Activated CD4-positive, alpha-beta T cell treated with anti-CD3 and anti-CD28 coated beads, Interleukin-2, amount 50 U/mL, for 48 hours (primary cell): ENCODE data around the gene MGAT5B.
"Not testable (repeated sequence)": the region's sequence is repeated elsewhere in the genome, so short reads cannot be mapped to it uniquely, and the experiment has no call there.

Experiments
- DNase-seq, 2 experiments: peaks; one replicate each; pipeline ENCODE4 v3.0.0-alpha.2; 2020

Gene MGAT5B

GRCh38 chr17:76955191-76955590 lies 87.0 kb downstream of the MGAT5B start:
- no peak for DNase-seq

DNA sequence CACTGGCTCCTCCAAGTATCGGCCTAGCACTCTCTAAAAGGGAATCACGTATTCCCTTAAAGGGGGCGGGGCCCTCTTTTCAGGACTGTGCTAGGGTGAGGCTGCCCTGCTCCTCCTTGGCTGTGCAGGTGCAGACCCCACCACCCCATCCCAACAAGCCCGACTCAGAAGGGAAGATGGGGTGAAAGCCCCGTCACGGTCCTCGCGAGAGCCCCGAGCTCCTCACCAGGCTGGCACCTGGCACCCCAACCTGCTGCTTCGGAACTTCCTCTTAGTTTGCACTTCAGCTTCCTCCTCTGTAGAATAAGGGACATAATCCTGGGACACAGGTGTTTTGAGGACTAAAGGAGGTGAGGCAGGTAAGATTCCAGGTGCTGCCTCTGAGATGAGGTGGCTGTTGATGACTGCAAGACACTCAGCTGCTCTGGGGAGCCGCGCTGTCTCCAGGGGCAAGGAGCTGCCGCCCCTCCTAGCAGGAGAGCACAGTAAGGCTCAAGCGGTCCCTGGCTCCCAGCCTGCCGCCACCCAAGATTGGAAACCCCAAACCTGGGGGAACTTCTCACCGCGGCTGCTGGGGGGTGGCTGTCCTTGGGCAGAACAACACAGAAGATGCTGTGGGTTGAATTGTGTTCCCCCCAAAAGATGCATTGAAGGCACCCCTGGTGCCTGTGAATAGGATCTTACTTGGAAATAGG lies 88.8 kb downstream of the MGAT5B start:
- DNase-seq = no peak

GRCh38 chr17:76957678-76958464 lies 89.7 kb downstream of the MGAT5B start:
- DNase-seq = no peak

DNA sequence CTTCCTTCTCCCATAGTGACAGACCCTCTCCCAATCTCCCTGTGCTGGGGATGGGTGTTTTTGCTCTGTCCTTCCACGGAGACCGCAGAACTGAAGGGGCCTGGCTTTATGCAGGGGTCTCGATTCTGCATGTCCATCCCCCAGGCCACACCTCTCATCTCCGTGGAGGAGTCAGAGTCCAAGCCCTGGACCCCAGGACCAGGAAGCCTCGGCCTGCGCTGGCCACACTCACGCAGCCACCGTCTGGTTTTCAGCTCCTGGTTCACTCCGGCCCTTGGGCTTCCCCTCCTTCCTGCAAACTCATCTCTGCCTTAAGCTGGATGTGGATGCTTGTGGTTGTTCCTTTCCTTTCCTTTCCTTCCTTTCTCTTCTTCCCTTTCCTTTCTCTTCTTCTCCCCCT lies 90.8 kb downstream of the MGAT5B start:
- no peak for DNase-seq

- DNase-seq = no peak
Observed at GRCh38 chr17:76961869-76962268, 93.7 kb downstream of the MGAT5B start.

GRCh38 chr17:76962858-76963257 lies 94.7 kb downstream of the MGAT5B start:
- no peak for DNase-seq

DNA sequence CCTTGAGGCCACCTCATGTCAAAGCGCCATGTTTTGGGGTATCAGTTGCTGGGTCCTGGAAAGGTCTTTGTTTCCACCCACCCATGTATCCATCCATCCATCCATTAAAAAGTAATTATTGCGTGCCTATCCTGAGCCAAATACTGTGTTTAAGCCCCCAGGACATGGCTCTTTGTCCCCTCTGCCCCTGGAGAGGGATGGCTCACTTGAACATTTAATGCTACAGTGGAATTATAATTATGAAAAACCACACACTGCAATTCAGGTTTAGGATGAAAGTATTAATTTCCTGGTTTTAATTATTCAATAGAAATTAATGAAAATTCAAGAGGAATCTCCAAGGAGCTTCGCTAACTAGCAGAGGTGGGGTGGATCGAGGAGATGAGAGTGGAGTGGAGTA lies 97.8 kb downstream of the MGAT5B start:
- DNase-seq = no peak

- DNase-seq = no peak
Observed at GRCh38 chr17:76966486-76967181, 98.4 kb downstream of the MGAT5B start.

DNA sequence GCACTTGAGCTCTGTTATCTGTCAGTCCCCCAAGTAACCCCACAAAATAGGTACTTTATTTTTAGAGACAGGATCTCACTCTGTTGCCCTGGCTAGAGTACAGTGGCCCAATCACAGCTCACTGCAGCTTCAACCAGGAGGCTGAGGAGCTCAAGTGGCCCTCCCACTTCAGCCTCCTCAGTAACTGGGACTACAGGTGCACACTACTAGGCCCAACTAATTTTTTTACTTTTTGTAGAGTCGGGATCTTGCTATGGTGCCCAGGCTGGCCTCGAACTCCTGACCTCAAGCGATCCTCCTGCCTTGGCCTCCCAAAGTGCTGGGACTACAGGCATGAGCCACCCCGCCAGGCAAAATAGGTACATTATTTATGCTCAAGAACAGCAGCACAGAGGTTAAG lies 99.6 kb downstream of the MGAT5B start:
- DNase-seq = no peak

DNA sequence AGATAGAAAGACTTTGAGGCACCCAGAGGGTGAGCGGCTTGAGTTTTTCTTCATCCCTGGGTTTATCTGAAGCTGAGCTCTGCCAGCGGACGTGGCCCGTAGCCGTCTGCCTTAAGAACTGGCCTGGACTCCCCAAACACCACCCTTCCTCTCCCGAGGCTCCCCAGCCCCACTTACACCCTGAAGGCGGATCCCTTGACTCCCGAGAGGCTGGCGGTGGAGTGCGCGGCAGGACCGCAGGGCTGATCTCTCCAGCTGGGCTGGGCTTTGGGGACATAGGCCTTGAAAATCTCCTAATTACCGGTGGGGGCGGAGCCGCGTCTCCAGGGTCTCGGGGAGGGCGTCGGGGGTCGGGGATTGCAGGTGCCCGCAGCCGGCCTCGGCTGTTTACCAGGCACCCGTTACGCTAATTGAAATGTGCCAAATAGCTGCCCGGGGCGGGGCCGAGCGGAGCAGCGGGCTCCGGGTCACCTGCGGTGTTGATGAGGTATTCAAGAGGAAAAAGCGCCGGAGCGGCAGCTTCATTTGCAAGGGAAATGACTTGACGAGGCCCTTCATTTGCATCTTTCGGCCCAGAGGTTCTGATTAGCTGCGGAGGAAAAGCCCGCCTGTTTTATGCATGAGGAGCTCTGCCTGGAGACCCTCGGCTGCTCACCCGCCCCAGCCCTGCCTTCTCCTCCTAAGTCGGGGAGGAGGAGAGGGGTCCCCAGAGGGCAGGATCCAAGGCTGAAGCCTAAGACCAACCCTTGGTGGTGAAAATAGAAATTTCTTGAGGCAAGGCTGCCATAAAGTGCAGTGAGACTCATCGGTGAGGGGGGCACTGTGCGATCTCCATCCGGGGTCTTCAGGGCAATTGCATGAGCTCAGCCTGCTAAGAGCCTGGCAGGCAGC lies 100.7 kb downstream of the MGAT5B start:
- DNase-seq = peak; percentile 58 to 66

DNA sequence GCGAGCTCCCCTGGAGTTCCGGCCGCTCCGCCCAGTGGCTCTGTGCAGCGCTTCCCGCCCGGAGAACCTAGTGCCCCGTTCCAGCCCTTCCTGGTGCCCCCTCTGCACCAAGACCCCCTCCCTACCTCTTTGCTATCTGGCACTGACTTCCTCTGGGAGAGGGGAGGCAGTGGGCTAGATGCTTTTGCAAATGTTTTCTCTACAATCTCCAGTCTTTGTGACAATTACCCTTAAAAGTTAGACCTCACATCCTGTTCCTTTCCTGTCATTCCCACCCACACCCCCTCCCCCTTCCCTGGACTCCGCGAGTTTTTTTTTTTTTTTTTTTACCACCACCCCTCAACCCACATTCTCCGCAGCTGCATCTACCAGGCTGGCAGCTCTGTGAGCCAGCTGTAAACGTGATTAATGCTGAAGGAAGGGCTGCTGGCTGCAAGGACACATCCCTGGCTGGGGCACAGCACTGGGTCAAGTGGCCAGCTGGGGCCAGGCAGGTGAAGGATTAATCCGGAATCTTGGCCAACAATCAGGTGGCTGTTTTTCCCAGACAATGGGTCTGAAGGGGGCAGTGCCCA lies 101.5 kb downstream of the MGAT5B start:
- peak in 1 of 2 experiments; percentile 12 for DNase-seq

- not testable (repeated sequence) for DNase-seq
Observed at GRCh38 chr17:76970228-76970627, 102.0 kb downstream of the MGAT5B start.

- DNase-seq = no peak
Observed at GRCh38 chr17:76972046-76972641, 103.9 kb downstream of the MGAT5B start.

DNA sequence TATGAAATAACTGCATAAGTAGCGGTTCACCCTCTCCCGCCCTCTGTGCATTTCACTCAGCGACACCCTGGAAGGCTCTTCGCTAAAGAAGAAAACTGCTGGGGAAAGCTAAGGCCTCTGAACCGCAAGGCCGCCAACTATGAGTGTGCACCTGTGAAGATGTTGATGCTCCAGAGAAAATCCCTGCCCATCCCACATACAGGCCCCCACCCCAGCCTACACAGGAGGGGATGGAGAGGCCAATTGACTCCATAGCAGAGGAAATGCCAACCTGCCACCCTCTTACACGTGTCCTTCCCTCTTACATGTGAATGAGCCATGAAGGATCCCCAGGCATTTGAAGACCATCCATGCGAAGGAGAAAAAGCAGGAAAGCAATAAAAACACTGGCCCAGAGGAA lies 104.8 kb downstream of the MGAT5B start:
- no peak for DNase-seq

- DNase-seq = no peak
Observed at GRCh38 chr17:76974721-76975120, 106.5 kb downstream of the MGAT5B start.

GRCh38 chr17:76978050-76978449 lies 109.8 kb downstream of the MGAT5B start:
- not testable (repeated sequence) for DNase-seq

- no peak for DNase-seq
Observed at GRCh38 chr17:76981545-76982295, 113.5 kb downstream of the MGAT5B start.

GRCh38 chr17:76982408-76983074 lies 114.3 kb downstream of the MGAT5B start:
- no peak for DNase-seq

GRCh38 chr17:76983075-76983775 lies 115.0 kb downstream of the MGAT5B start:
- no peak for DNase-seq

DNA sequence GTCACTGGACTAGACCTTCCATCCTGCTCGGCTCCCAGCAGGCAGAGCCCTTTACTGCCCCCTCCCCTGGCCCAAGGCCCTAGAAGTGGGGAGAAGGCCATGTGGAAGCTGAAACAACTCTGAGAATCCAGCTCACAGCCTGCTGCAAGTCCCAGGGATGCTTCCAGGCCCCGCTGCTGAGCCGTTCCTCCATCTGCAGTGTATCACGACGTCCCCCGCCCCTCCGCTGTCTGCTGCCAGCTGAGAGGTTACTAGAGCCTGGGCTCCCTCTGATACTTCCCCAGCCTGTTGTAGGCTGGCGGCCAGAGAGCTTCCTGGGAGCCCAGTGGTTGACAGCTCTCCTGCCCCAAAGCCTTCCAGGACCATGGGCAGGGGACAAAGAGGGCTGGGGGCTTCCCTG lies 118.2 kb downstream of the MGAT5B start:
- no peak for DNase-seq
